Measurements from ENCODE around the gene HSPB6. TPM values are rescaled to one million over a fixed set of nuclear protein-coding genes. Genes with fewer than 3 reads are reported as not detected.

Gene HSPB6
- total RNA-seq, 1 experiment from 2014 or later = 0.37 TPM

DNA sequence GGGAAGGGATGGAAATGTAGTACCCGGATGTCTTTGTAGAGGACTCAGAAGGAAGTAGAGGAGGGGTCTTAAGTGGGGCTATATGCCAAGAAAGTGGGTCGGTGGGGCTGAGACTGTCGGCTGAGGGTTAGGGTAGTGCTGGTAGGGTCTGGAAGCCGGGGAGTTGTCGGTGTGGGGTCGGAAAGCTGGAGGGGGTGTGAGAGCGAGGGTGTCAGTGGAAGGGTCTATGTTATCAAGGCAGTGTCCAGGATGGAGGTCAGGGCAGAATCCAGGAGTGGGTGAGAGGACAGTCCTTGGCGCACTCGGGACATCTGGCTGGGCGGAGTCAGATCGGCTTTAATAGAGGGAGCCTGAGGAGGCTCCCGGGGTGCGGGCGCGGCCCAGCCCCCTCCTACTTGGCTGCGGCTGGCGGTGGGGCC, 1.7 kb downstream of the HSPB6 start:
- Histone ChIP-seq H3K4ac (ENCODE audit: low read depth, low read length) (no peak overlapping the region), H3K23ac (ENCODE audit: insufficient read length, low read depth, low read length) (no peak overlapping the region), H3K4me2 (ENCODE audit: insufficient read depth, insufficient read length, low read length) (peak overlapping the region; percentile 43)

More for the DNA sequence above, 1.7 kb downstream of the HSPB6 start:
- Histone ChIP-seq H3K79me2 (ENCODE audit: insufficient read depth, low read length) (no peaks in the 10 kb centered on the region), H2BK15ac (ENCODE audit: low read depth, low read length) (no peak overlapping the region), H4K91ac (ENCODE audit: insufficient read length, low read depth, low read length) (no peak overlapping the region), H2BK12ac (ENCODE audit: insufficient read length, low read depth, low read length) (no peak overlapping the region), H3T11ph (ENCODE audit: low read length) (no peak overlapping the region), H3K56ac (ENCODE audit: insufficient read length, low read depth, low read length) (no peak overlapping the region), H2BK5ac (ENCODE audit: insufficient read length, low read length) (no peak overlapping the region), H3K27ac (ENCODE audit: insufficient read length, low read depth, low read length) (no peak overlapping the region), H3K27me3 (ENCODE audit: insufficient read depth, low read length) (no peaks in the 10 kb centered on the region), H2BK20ac (ENCODE audit: low read depth, low read length, poor library complexity, severe bottlenecking) (no peak overlapping the region), H2AFZ (ENCODE audit: low read length) (no peak overlapping the region), H3K4me1 (ENCODE audit: insufficient read depth, low read length) (no peaks in the 10 kb centered on the region), H3K9ac (ENCODE audit: extremely low read depth, insufficient read length, low read length) (no peak overlapping the region), H4K8ac (replicated peaks; ENCODE audit: insufficient read length, low read depth, low read length) (no peak overlapping the region), H2BK120ac (ENCODE audit: low read depth, low read length, poor library complexity, severe bottlenecking) (no peak overlapping the region), H3K79me1 (ENCODE audit: insufficient read depth, low read depth, low read length, poor library complexity, severe bottlenecking) (no peaks in the 10 kb centered on the region), H3K9me3 (ENCODE audit: control insufficient read depth, low read depth, low read length) (no peaks in the 10 kb centered on the region), H4K5ac (ENCODE audit: insufficient read length, low read depth, low read length) (no peak overlapping the region), H2AK5ac (ENCODE audit: insufficient read length, low read length) (no peak overlapping the region), H4K20me1 (ENCODE audit: control insufficient read depth, insufficient read depth, insufficient read length) (no peaks in the 10 kb centered on the region), H3K23me2 (ENCODE audit: insufficient read length, low read depth, low read length, poor library complexity, severe bottlenecking) (peaks cover 15% of the 10 kb centered on the region), H3K18ac (ENCODE audit: insufficient read length, low read depth, low read length) (no peak overlapping the region), H3K14ac (ENCODE audit: insufficient read depth, low read length) (no peak overlapping the region)
- peak overlapping the region; percentile 55 to 72 for H3K4me3 Mint-ChIP-seq
- H3K27me3 Mint-ChIP-seq (ENCODE audit: low read depth) = peaks cover 7% of the 10 kb centered on the region
- DNase-seq = no peak
- no CpG with 5 or more reads among the region's 17 CpGs for WGBS (ENCODE audit: extremely low coverage, insufficient read length, low lambda C conversion rate)
- TF ChIP-seq, protein P1, sequence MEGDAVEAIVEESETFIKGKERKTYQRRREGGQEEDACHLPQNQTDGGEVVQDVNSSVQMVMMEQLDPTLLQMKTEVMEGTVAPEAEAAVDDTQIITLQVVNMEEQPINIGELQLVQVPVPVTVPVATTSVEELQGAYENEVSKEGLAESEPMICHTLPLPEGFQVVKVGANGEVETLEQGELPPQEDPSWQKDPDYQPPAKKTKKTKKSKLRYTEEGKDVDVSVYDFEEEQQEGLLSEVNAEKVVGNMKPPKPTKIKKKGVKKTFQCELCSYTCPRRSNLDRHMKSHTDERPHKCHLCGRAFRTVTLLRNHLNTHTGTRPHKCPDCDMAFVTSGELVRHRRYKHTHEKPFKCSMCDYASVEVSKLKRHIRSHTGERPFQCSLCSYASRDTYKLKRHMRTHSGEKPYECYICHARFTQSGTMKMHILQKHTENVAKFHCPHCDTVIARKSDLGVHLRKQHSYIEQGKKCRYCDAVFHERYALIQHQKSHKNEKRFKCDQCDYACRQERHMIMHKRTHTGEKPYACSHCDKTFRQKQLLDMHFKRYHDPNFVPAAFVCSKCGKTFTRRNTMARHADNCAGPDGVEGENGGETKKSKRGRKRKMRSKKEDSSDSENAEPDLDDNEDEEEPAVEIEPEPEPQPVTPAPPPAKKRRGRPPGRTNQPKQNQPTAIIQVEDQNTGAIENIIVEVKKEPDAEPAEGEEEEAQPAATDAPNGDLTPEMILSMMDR (conservative IDR thresholded peaks at IDR 0.05) = no peak
- peak overlapping the region in 1 of 3 experiments; percentile 73; a peak in 1 of 7 replicates for H3K27ac Mint-ChIP-seq
- H3K36me3 Mint-ChIP-seq (ENCODE audit: insufficient read depth in 1 of 3, low read depth in 3 of 3) = peaks cover 0 to 11% (median 9%) of the 10 kb centered on the region in 3 experiments; a peak in 4 of 7 replicates
- no peaks in the 10 kb centered on the region for H3K9me3 Mint-ChIP-seq
- peaks cover 12 to 23% of the 10 kb centered on the region in 2 experiments for H3K4me1 Mint-ChIP-seq

Data from H9 (cell line).